ENCODE results near the gene OBP2B. TPM values are rescaled to one million over a fixed set of nuclear protein-coding genes. Genes with fewer than 3 reads are reported as not detected.
"Not testable (repeated sequence)": the region's sequence is repeated elsewhere in the genome, so short reads cannot be mapped to it uniquely, and the experiment has no call there.

OBP2B gene
- total RNA-seq, 3 donors from 2014 or later (not counting 1 experiment from before 2014, with no cell fraction given) = not detected

DNA sequence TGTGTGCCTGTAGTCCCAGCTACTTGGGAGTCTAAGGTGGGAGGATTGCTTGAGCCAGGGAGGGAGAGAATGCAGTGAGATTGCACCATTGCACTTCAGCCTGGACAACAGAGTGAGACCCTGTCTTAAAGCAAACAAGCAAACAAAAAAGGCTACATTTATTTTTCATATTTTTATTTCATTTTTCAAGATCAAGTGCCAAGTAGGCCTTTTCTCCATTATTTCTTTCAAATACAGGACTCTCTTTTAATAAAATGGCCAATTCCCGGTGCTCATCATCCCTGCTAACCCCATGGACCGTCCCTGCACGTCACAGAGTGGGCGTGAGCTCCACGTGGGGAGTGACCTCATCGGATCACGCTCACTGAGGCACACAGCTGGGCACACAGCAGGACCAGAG, 36.0 kb downstream of the OBP2B start:
- ATAC-seq (no peak), DNase-seq (no peak)
- no peaks in the 10 kb centered on the region for H3K4me1 ChIP-seq (ENCODE audit: control insufficient read depth, insufficient read depth, low read length)
- no peak overlapping the region for H3K4me3 ChIP-seq (ENCODE audit: low read length)
- no peaks in the 10 kb centered on the region for H3K27me3 ChIP-seq (ENCODE audit: control insufficient read depth, insufficient read depth, low read length)
- H3K27ac ChIP-seq (ENCODE audit: low read length) = no peak overlapping the region
- Mint-ChIP-seq H3K4me1 (no peaks in the 10 kb centered on the region), H3K27me3 (ENCODE audit: low read depth in 2 of 2) (peaks cover 5 to 7% of the 10 kb centered on the region in 2 donors), H3K36me3 (no peaks in the 10 kb centered on the region), H3K27ac (no peak overlapping the region), H3K9me3 (no peaks in the 10 kb centered on the region), H3K4me3 (no peak overlapping the region)
- H3K9me3 ChIP-seq (ENCODE audit: control insufficient read depth, insufficient read depth, low read length) = no peaks in the 10 kb centered on the region
- 90% methylated on average over 7 of the region's 7 CpGs for WGBS (ENCODE audit: insufficient coverage)
- TF ChIP-seq, protein P1, sequence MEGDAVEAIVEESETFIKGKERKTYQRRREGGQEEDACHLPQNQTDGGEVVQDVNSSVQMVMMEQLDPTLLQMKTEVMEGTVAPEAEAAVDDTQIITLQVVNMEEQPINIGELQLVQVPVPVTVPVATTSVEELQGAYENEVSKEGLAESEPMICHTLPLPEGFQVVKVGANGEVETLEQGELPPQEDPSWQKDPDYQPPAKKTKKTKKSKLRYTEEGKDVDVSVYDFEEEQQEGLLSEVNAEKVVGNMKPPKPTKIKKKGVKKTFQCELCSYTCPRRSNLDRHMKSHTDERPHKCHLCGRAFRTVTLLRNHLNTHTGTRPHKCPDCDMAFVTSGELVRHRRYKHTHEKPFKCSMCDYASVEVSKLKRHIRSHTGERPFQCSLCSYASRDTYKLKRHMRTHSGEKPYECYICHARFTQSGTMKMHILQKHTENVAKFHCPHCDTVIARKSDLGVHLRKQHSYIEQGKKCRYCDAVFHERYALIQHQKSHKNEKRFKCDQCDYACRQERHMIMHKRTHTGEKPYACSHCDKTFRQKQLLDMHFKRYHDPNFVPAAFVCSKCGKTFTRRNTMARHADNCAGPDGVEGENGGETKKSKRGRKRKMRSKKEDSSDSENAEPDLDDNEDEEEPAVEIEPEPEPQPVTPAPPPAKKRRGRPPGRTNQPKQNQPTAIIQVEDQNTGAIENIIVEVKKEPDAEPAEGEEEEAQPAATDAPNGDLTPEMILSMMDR (IDR thresholded peaks at IDR 0.05) = no peak
- H3K36me3 ChIP-seq (ENCODE audit: control insufficient read depth, insufficient read depth, low read length) = no peaks in the 10 kb centered on the region
- intact Hi-C loops (cut with micrococcal nuclease) = no loop called here

DNA sequence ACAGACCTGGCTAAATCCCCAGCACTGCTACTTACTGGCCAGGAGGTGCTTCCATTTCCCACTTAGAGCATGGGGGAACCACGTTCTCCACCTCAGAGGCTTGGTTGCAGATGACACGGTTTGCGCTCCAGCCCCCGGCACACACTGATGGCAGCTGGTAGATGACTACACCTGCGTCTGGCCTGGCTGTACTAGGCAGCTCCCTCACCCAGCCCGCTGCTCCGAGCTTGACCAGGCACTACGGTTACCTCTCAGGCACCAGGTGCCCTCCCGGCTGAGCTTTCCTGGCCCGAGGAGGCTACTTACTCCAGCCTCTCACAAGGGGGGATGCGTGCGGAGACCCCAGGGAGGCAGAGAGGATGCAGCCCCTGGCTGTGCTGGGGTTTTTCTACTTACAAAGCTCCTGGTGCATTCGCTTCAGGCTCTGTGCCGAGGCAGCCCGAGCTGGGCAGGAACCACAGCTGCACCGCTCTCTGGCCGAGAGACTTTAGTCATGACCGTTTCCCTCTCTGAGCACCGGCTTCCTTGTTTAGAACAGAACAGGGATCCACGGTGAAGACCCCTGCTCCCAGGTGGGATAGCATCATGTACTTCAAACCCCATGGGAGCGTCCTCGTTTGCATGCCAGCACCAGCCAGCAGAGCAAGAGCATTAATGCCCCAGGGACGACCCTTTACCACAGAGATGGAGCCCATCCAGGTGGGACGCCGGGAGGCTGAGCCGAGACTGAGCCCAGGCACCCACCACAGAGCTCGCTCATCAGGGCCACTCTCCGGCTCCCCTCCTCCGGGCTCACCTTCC, 37.7 kb downstream of the OBP2B start:
- DNase-seq = no peak
- no peaks in the 10 kb centered on the region for H3K36me3 Mint-ChIP-seq
- no peaks in the 10 kb centered on the region for H3K4me1 Mint-ChIP-seq
- Histone ChIP-seq H3K27ac (ENCODE audit: low read length) (no peak overlapping the region), H3K4me3 (ENCODE audit: low read length) (no peak overlapping the region), H3K36me3 (ENCODE audit: control insufficient read depth, insufficient read depth, low read length) (no peaks in the 10 kb centered on the region), H3K27me3 (ENCODE audit: control insufficient read depth, insufficient read depth, low read length) (no peaks in the 10 kb centered on the region), H3K9me3 (ENCODE audit: control insufficient read depth, insufficient read depth, low read length) (no peaks in the 10 kb centered on the region), H3K4me1 (ENCODE audit: control insufficient read depth, insufficient read depth, low read length) (no peaks in the 10 kb centered on the region)
- 72% methylated on average over 29 of the region's 29 CpGs for WGBS (ENCODE audit: insufficient coverage)
- peaks cover 5 to 7% of the 10 kb centered on the region in 2 donors for H3K27me3 Mint-ChIP-seq (ENCODE audit: low read depth in 2 of 2)
- intact Hi-C loops (cut with micrococcal nuclease) = no loop called here
- H3K4me3 Mint-ChIP-seq = no peak overlapping the region
- H3K9me3 Mint-ChIP-seq = no peaks in the 10 kb centered on the region
- no peak for ATAC-seq
- H3K27ac Mint-ChIP-seq = no peak overlapping the region
- TF ChIP-seq, protein P1 (IDR thresholded peaks at IDR 0.05) = no peak

GRCh38 chr9:133170716-133171115, 38.3 kb downstream of the OBP2B start:
- no peaks in the 10 kb centered on the region for H3K36me3 ChIP-seq (ENCODE audit: control insufficient read depth, insufficient read depth, low read length)
- 78% methylated on average over 8 of the region's 11 CpGs for WGBS (ENCODE audit: insufficient coverage)
- H3K9me3 Mint-ChIP-seq = no peaks in the 10 kb centered on the region
- TF ChIP-seq, protein P1 (IDR thresholded peaks at IDR 0.05) = no peak
- no peak overlapping the region for H3K27ac Mint-ChIP-seq
- DNase-seq (no peak), ATAC-seq (no peak)
- no peaks in the 10 kb centered on the region for H3K27me3 ChIP-seq (ENCODE audit: control insufficient read depth, insufficient read depth, low read length)
- intact Hi-C loops (cut with micrococcal nuclease) = no loop called here
- H3K27ac ChIP-seq (ENCODE audit: low read length) = no peak overlapping the region
- H3K9me3 ChIP-seq (ENCODE audit: control insufficient read depth, insufficient read depth, low read length) = no peaks in the 10 kb centered on the region
- H3K4me3 Mint-ChIP-seq = no peak overlapping the region
- H3K36me3 Mint-ChIP-seq = no peaks in the 10 kb centered on the region
- no peaks in the 10 kb centered on the region for H3K4me1 Mint-ChIP-seq
- H3K27me3 Mint-ChIP-seq (ENCODE audit: low read depth in 2 of 2) = peaks cover 4 to 5% of the 10 kb centered on the region in 2 donors
- no peaks in the 10 kb centered on the region for H3K4me1 ChIP-seq (ENCODE audit: control insufficient read depth, insufficient read depth, low read length)
- no peak overlapping the region for H3K4me3 ChIP-seq (ENCODE audit: low read length)

- 89% methylated on average over 12 of the region's 12 CpGs for WGBS (ENCODE audit: insufficient coverage)
- H3K36me3 Mint-ChIP-seq; ATAC-seq; H3K4me3 ChIP-seq (ENCODE audit: low read length); H3K4me1 Mint-ChIP-seq; intact Hi-C loops (cut with micrococcal nuclease); H3K36me3 ChIP-seq (ENCODE audit: control insufficient read depth, insufficient read depth, low read length); DNase-seq; H3K9me3 Mint-ChIP-seq; H3K4me3 Mint-ChIP-seq; H3K27ac Mint-ChIP-seq; H3K27me3 ChIP-seq (ENCODE audit: control insufficient read depth, insufficient read depth, low read length); H3K4me1 ChIP-seq (ENCODE audit: control insufficient read depth, insufficient read depth, low read length); H3K27ac ChIP-seq (ENCODE audit: low read length); H3K27me3 Mint-ChIP-seq (ENCODE audit: low read depth in 2 of 2); H3K9me3 ChIP-seq (ENCODE audit: control insufficient read depth, insufficient read depth, low read length): not testable (repeated sequence)
These were observed 39.4 kb downstream of the OBP2B start for GRCh38 chr9:133169687-133170086.

Data from natural killer cell (primary cell).